ENCODE data around the gene GALNT2.

The GALNT2 gene

DNA sequence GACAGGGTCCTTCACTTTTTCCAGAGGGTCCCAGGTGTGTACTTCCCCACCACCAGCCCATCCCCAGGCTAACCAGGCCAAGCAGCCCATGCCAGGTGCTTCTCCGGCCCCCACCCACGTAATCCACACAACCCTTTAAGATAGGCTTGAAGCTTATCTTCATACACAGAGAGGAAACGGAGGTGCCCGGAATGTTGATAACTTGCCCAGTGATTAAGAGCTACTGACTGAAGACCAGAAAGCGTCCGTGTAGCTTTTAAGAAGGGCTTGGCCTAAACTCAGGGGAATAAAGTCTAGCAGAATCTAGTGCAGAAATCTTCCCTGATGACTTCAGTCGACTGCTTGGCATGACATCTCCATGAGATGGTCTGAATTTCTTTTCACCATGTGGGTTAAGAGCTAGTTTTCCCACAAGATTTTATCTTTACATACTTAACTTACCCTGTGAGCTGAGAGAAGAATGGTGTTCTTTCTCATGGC lies 138.7 kb downstream of the GALNT2 start:
- TF ChIP-seq TAF1 (IDR thresholded peaks at IDR 0.05; ENCODE audit: borderline replicate concordance, insufficient read depth, low read length) (no peak), POLR2AphosphoS5 (IDR thresholded peaks at IDR 0.05; ENCODE audit: low read depth, low read length) (no peak), REST (IDR thresholded peaks at IDR 0.05; ENCODE audit: insufficient read depth in 1 of 2, low read depth in 2 of 2, low read length in 2 of 2) (no peak), FOXP2 (optimal IDR thresholded peaks at IDR 0.05; ENCODE audit: borderline replicate concordance, extremely low read depth, extremely low read length, insufficient read depth) (no peak), SIN3A (IDR thresholded peaks at IDR 0.05; ENCODE audit: borderline replicate concordance, insufficient read depth, low read length) (no peak)

GRCh38 chr1:230206207-230206606 lies 139.2 kb downstream of the GALNT2 start:
- TF ChIP-seq FOXP2 (optimal IDR thresholded peaks at IDR 0.05; ENCODE audit: borderline replicate concordance, extremely low read depth, extremely low read length, insufficient read depth) (no peak), SIN3A (IDR thresholded peaks at IDR 0.05; ENCODE audit: borderline replicate concordance, insufficient read depth, low read length) (no peak), POLR2AphosphoS5 (IDR thresholded peaks at IDR 0.05; ENCODE audit: low read depth, low read length) (no peak), REST (IDR thresholded peaks at IDR 0.05; ENCODE audit: insufficient read depth in 1 of 2, low read depth in 2 of 2, low read length in 2 of 2) (no peak), TAF1 (IDR thresholded peaks at IDR 0.05; ENCODE audit: borderline replicate concordance, insufficient read depth, low read length) (no peak)

DNA sequence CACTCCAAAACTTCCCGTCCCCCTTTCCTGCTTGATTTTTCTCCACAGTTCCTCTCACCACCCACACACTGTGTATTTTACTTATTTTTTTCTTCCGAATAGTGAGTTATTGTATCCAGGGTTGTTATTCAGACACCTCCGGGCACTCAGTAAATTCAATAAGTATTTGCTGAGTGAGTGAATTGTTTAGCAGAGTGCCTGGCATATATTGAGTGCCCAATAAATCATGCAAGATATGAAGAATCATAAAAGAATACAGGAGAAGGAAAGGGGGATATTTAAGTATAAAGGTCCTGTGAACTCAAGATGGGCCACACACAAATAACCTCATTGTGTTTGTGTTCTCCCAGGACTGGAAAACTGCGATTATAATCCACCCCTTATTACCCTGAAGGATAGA lies 139.9 kb downstream of the GALNT2 start:
- TF ChIP-seq POLR2AphosphoS5 (IDR thresholded peaks at IDR 0.05; ENCODE audit: low read depth, low read length) (no peak), REST (IDR thresholded peaks at IDR 0.05; ENCODE audit: insufficient read depth in 1 of 2, low read depth in 2 of 2, low read length in 2 of 2) (no peak), FOXP2 (optimal IDR thresholded peaks at IDR 0.05; ENCODE audit: borderline replicate concordance, extremely low read depth, extremely low read length, insufficient read depth) (no peak), SIN3A (IDR thresholded peaks at IDR 0.05; ENCODE audit: borderline replicate concordance, insufficient read depth, low read length) (no peak), TAF1 (IDR thresholded peaks at IDR 0.05; ENCODE audit: borderline replicate concordance, insufficient read depth, low read length) (no peak)

GRCh38 chr1:230207598-230207997 lies 140.6 kb downstream of the GALNT2 start:
- TF ChIP-seq TAF1 (IDR thresholded peaks at IDR 0.05; ENCODE audit: borderline replicate concordance, insufficient read depth, low read length) (no peak), SIN3A (IDR thresholded peaks at IDR 0.05; ENCODE audit: borderline replicate concordance, insufficient read depth, low read length) (no peak)

GRCh38 chr1:230208619-230209261 lies 141.7 kb downstream of the GALNT2 start:
- no peak for TF ChIP-seq FOXP2 (optimal IDR thresholded peaks at IDR 0.05; ENCODE audit: borderline replicate concordance, extremely low read depth, extremely low read length, insufficient read depth)
- no peak for TF ChIP-seq POLR2AphosphoS5 (IDR thresholded peaks at IDR 0.05; ENCODE audit: low read depth, low read length)
- TF ChIP-seq TAF1 (IDR thresholded peaks at IDR 0.05; ENCODE audit: borderline replicate concordance, insufficient read depth, low read length): no peak
- TF ChIP-seq SIN3A (IDR thresholded peaks at IDR 0.05; ENCODE audit: borderline replicate concordance, insufficient read depth, low read length): no peak
- TF ChIP-seq REST (IDR thresholded peaks at IDR 0.05; ENCODE audit: insufficient read depth in 1 of 2, low read depth in 2 of 2, low read length in 2 of 2): no peak
